Astrocyte of the spinal cord (primary cell): ENCODE data around the gene CHCHD10.

Experiments
- DNase-seq: peaks from one replicate; pipeline ENCODE4 v3.0.0; 2011; ENCODE audit warnings: low read depth, low spot score
- H3K4me3 ChIP-seq: 2 replicates; pipeline ENCODE4 v1.5.1; 2011; ENCODE audit warnings: low read depth, mild to moderate bottlenecking, low read length, moderate library complexity
- in situ Hi-C: cut with HindIII; loops from 2 replicates; pipeline ENCODE4 v1.10.0; 2017; ENCODE audit warnings: low sequenced_read_pairs
- TF ChIP-seq, protein P1 (sequence below): IDR thresholded peaks from 2 replicates; pipeline ENCODE4 v1.5.1; 2012; ENCODE audit warnings: low read depth, mild to moderate bottlenecking, low read length, inconsistent platforms

The CHCHD10 gene

DNA sequence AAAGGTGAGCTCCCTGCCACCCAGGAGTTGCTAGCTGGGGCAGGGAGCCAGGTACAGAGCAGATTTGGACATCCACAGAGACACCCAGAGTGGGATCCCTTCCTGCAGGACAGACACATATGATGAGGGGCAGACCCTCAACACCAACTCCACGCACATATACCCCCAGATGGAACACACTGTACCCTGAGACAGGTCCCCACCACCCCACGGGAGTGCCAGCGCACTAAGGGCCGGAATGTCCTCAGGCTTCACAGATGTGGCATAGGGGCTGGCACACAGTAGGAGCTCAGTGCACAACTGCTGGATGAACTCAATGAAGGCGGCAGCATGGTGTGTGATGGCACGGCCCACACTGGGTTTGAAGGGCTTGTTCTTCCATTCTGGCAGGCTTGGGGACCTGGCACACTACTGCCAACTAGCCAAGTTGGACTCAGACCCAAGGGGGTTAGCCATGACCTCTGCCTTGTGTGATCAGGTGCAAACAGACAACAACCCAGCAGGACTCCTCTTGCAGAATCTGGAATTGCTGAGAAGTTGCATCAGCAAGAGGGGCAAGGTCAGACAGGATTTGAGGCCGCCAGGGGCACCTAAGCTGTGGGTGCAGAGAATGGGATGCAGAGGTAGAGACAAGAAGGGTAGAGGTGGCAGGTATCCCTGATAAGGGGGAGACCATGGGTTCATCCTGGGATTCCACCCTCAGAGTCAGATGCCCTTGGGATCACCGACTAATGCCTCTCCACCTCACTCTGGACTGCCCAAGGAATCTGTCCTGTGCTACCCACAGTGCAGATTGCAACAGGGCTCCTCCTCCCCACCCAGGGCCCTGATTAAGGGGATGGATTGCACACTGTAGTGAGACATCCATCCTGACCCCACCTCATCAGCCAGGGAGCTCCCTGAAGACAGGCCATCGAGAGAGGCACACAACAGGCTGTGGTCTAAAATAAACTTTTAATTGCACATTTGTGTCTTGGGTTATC lies 2.6 kb downstream of the CHCHD10 start:
- H3K4me3 ChIP-seq = no peak overlapping the region
- TF ChIP-seq, protein P1, sequence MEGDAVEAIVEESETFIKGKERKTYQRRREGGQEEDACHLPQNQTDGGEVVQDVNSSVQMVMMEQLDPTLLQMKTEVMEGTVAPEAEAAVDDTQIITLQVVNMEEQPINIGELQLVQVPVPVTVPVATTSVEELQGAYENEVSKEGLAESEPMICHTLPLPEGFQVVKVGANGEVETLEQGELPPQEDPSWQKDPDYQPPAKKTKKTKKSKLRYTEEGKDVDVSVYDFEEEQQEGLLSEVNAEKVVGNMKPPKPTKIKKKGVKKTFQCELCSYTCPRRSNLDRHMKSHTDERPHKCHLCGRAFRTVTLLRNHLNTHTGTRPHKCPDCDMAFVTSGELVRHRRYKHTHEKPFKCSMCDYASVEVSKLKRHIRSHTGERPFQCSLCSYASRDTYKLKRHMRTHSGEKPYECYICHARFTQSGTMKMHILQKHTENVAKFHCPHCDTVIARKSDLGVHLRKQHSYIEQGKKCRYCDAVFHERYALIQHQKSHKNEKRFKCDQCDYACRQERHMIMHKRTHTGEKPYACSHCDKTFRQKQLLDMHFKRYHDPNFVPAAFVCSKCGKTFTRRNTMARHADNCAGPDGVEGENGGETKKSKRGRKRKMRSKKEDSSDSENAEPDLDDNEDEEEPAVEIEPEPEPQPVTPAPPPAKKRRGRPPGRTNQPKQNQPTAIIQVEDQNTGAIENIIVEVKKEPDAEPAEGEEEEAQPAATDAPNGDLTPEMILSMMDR = no peak
- in situ Hi-C loops = no loop called here
- no peak for DNase-seq

GRCh38 chr22:23763954-23764353 lies 3.8 kb downstream of the CHCHD10 start:
- in situ Hi-C loops = no loop called here
- no peak for DNase-seq
- TF ChIP-seq, protein P1 = no peak
- H3K4me3 ChIP-seq = no peak overlapping the region

GRCh38 chr22:23763579-23763945 lies 4.2 kb downstream of the CHCHD10 start:
- in situ Hi-C loops = no loop called here
- TF ChIP-seq, protein P1 = no peak
- no peak for DNase-seq
- peak overlapping the region; percentile 7 for H3K4me3 ChIP-seq

GRCh38 chr22:23762842-23763578 lies 4.8 kb downstream of the CHCHD10 start, which contains the start of gene C22orf15:
Gene C22orf15 (plus strand): TSS chr22:23762990. CDS start chr22:23763307, 317 bp downstream.
- DNase-seq = peak; percentile 19
- TF ChIP-seq, protein P1 = no peak
- in situ Hi-C loops = no loop called here
- H3K4me3 ChIP-seq = peak within 1 kb of the TSS; percentile 7

DNA sequence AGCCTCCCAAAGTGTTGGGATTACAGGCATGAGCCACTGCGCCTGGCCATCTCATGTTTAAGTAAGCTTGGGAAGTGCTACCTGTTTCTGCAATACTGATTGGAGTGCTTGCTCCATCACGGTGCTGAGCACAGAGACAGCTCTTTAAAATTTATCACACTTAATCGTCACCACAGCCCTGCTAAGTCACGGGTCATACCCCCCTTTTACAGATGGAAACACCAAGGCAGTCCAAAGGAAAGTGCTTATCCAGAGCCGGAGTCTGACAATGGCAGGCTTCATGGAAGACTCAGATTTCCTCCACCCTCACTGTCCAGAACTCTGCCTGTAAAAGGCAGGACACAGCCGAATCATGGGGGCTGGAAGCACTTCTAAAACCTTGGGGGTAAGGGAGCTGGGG lies 7.7 kb downstream of the CHCHD10 start:
- no peak for DNase-seq
- no peak overlapping the region for H3K4me3 ChIP-seq
- in situ Hi-C loops = no loop called here
- TF ChIP-seq, protein P1 = no peak

DNA sequence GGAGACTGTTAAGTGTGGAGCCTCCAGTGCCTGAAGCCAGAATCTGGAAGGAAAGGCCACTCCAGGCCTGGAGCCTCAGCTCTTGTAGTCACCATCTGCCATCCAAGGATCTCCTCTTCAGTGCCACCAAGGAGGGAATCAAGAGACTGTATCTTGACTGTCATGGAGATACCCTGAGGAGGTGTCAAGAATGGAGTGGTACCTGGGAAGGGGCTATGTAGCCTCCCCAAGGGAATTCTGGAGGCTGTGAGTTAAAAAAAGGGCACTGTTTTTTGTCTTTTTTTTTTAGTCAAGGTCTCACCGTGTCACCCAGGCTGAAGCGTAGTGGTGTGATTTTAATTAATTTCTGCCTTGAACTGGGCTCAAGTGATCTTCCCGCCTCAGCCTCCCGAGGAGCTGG lies 8.2 kb downstream of the CHCHD10 start:
- in situ Hi-C loops = no loop called here
- no peak for DNase-seq
- TF ChIP-seq, protein P1 = no peak
- H3K4me3 ChIP-seq = no peak overlapping the region
